NCI-H2196 treated with DMSO at 0.1 percent for 48 hours (cell line): ENCODE measurements around the gene CLNK.

Source experiments
- DNase-seq: peaks from one replicate; lab custom pipeline; 2025; ENCODE audit not compliant: unreplicated experiment; lab: John Stamatoyannopoulos, UW

CLNK gene

DNA sequence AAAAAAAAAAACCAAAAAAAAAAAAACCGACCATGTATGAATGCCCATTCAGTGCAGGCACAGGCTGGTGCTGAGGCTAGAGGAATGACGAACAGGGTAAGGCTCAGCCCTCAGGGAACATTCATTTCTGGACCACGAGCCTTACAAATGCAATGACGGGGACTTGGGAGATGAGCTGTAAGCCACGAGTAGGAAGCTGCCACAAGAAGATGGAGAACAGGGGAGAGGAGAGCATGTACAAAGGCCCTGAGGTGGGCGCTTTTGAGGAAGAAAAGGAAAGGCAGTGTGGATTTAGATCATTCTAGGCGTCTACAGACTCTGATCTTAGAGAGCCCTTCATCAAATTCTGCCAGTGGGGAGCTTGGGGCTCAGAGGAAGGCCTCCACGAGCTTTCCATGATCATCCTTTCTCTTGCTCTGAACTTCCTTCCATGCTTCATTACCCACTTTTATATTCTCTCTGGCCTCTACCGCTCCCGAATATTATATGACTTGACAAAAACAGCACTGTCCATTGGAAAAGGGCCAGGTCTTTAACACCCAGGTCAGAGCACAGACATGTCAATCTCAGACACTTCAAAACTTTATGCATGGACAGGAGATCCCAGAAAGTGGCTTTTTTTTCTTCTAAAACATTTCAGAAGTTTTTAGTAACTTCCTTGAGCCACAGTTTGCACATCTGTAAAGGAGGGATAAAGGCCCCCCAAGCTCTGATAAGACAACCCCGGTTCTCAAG lies 224.1 kb downstream of the CLNK start:
- no peak for DNase-seq

DNA sequence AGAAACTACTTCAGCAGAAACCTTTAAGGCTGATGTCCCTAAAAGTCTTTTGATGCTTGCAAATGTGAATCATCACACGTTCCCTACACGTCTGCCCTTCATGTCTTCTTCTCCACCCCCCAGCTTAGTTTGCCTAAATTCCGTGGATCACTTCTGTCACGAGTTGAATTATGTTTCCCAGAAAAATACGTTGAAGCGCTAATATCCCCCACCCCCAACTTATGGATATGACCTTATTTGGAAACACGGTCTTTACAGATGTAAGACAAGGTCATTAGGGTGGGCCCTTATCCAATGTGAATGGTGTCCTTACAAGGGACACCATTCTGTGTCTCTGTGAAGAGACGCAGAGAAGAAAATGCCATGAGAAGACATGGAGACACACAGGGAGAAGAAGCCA lies 225.3 kb downstream of the CLNK start:
- DNase-seq, result no peak

DNA sequence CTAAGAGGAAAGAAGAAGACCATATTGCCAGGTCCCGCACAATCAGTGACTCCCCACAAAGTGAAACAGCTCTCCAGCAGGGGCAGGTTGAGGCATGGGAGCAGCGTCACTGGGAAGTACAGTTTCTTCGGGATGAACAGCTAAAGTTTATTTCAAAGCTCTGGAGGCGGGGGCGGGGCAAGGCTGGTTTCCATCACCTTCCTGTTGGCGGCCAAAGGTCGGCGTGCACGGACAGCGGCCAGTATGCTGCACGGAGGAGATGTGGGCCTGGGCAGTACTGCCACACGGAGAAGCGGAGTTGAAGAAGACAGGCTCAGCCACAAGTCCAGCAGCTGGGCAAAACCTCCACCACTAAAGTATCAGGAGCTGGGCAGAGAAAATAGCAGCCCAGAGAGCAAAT lies 226.4 kb downstream of the CLNK start:
- no peak for DNase-seq

DNA sequence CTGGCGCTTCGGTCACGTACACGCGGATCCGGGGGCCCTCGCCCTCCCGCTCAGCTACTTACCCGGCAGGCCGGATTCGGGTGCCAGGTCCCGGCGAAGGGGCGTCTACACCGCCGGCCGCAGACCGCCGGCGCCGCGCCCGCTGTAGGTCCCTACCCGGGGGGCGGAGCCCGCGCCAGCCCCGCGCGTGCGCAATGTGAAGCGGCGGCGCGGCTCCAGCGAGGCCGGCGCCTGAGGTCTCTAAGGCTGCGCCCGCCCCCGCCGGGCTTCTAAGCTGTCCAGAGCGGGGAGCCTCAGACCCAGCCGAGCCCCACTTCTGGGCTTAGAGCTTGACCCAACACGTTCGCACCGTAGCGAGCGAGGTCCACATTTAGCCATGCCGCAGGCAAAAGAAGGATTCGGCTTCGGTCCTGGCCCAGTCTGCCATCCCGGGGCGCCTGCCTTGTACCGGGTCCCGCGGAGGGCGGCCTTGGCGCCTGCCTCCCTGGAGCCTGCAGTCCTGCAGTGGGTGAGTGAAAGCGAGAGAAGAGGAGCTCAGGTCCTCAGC lies 227.2 kb downstream of the CLNK start, which contains the start of gene ZNF518B:
Gene ZNF518B (minus strand): TSS at position 172 of the 547 bp plus-strand sequence. CDS start 11,098 bp downstream, outside the sequence.
- DNase-seq, result peak; percentile 26

DNA sequence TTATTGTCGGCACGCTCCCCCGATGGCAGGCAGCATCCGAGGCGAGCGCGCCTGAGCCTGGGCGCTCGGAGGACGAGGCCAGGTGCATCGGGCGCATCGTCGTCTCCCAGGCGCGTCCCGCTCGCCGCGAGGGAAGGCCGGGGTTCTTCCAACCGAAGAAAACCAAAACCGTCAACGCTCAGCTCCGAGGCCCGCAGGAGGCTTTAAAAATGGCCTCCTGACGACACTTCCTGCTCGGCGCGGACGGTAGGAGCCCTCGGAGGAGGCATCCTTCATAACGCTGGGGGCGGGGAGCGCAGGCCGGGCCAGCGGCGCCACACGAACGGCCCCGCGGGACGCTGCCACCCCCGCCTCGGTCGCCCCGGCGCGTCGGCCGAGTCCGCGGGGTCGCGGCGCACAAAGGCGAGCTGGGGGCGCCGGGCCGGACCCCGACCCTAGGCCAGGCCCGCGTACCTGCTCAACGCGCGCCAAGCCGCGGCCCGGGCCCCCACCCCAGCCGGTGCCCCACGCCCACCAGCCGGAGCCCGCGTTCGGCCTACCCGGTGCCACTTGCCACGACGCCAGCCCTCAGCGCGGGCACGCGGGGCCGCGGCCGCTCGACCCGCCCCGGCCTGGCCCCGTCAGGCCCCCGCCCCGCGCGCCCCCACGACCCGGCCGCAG lies 227.8 kb downstream of the CLNK start:
- no peak for DNase-seq

DNA sequence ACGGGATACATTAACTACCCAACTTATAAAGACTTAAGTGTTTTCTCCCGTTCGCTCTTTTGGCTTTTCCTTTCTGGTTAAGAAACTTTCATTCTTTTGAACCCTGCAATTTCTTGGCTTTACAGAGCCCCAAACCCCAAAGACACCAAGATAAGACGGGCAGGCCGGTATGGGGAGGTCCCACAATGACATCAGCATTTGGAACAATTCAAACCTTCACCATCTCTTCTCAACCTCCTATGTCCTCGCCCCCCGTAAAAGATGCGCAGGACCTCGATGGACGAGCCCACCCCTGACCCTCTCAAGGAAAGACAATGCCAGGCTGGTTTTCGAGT lies 228.3 kb downstream of the CLNK start:
- no peak for DNase-seq

DNA sequence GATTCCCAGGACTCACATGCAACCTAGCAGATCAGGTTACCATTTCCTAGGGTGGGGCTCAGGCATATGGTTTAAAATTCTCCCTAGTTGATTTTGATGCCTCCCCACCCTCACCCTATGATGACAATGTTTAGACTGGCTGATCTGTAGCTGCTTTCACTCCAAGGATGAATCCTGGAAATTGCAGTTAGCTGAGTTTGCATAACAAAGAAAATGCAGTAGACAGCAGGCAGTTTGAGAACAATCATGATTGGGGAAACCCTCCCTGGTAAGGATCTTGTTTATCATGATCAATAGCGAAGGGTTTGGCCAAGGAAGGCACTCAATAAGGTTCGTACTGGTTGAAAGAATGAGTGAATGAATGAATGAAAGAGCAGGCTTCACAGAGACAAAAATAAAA lies 229.4 kb downstream of the CLNK start:
- no peak for DNase-seq

DNA sequence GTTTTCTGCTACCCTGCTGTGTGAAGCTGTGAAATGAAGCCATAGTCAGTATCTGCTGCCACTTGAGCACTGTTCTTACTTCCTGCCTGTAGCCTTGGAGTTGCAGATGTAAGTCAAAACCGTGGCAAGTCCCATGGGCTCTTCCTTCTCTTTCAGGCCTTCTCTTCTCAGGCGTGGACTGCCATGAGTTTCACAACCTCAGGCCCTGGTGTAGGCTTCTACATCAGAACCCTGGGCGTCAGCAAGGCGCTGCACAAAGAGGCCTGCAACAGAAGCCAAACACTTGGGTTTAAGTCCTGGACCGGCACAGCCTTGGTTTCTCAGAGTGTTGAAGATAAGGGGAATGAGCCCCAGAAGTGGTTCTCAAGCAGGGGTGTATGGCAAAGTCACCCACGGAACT lies 229.8 kb downstream of the CLNK start:
- DNase-seq, result no peak

DNA sequence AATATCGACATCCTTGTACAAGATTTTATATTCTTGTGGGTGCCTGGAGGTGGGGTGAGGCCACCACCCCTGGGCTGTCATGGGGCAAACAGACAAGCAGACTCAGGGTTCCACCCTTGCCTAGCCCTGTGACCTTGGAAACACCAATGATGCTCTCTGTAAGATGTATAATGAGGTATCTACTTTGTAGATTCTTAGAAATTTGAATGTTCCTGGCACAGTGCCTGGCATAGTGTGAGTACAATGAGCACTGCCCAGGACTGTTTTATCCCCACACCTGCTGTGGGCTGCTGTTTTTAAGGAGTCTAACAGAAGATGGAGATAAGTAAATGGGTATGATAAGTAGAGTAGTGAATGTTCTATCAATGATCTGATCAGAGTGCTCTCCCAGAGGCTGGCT lies 230.4 kb downstream of the CLNK start:
- DNase-seq, result no peak

DNA sequence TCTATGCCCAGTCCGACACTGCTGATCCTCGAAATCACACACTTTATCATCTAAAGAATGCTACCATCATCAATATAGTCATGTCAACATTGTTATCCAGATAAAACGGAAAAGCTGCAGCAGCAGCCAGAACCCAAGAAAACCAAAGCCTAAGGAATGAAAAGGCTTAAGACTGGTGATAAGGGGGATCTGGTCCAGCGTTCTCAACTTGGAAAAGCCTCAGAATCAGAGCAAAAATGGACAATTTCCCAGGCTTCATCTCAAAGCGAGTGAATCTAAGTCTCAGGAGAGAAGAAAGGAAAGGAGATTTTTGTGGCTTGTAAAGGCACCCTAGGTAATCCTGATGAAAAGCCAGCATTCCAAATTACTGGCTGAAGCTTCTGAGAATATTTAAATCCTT lies 235.6 kb downstream of the CLNK start:
- DNase-seq, result no peak

DNA sequence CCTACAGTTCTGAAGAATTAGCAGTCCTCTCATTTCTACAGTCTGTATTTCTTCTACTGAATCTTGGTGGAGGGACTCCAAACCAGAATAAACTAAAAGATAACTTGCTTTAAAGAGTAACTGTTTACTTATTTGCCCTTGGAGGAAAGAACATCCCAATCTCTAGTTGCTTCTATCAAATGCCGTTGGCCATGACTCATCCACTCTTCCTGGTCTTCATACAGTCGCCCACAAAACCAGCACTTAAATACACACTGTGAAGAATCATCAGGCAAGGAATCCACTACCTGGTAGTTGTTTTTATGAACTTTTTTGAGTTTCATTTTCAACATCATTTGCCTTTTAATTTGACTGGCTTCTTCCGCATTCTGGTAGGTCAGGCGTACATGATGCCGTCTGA lies 241.6 kb downstream of the CLNK start:
- no peak for DNase-seq

DNA sequence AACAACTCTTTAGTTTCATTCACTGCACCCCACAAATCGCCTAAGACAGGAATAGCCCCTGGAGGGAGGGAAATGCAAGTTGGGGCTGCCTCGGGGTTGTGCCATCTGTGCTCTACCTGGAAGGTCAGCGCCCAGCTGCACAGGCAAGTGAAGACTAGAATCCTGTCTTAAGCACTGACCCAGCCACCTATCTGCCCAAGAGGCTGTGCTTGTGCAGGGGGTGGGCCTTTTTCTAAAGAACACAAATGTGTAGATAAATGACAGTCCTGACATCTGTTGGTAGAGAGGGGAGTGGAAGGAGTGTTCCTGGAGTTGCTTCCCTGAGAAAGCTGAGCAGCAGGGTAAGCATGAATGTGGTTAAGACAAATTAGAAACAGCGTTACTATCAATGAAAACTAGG lies 243.1 kb downstream of the CLNK start:
- DNase-seq, result no peak

DNA sequence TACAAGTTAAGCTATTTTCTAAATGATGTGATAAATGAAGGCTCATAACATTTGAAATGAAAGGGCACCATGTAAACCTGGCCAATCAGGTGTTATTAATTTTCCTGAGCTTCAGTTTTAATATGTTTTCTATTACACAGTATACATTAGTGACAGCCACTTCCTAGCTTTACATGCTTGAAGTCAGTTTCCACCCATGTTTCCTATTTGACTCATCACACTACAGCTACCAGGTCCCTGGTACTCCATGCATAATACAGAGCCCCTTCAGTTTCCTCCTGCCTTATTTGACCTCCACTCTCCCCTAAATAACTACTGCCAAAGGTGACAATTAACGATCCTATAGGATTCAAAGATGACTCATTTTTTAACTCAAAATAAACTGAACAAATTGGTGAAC lies 245.6 kb downstream of the CLNK start:
- DNase-seq, result no peak

DNA sequence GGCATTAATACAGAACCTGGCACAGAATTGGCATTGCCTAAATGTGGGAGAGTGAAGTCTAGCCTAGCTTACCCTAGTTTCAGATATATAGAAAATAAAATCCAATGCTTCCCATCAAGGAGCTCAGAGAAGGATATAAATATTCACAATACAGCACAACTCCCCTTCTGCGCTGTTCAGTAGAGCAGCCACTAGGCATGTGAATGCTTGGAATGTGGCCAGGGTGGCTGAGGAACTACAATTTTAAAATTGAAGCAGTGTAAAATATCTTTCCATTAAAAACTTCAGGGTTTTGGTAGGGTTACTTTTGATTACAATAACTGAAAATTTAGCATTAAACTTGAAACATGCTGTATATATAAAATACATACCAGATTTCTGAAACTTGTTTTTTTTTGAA lies 246.8 kb downstream of the CLNK start:
- no peak for DNase-seq
